NCI-H2081 (cell line): ENCODE measurements around the gene COQ8A.

Experiments used
- DNase-seq, 2 experiments: peaks; one replicate each; lab custom pipeline; 2025; lab: John Stamatoyannopoulos, UW

Gene COQ8A

GRCh38 chr1:226940029-226940805 is at the start of gene COQ8A:
TSS of gene COQ8A (plus strand) at chr1:226940294. CDS start at chr1:226961386, 21,092 bp downstream.
- DNase-seq: peak; percentile 100

DNA sequence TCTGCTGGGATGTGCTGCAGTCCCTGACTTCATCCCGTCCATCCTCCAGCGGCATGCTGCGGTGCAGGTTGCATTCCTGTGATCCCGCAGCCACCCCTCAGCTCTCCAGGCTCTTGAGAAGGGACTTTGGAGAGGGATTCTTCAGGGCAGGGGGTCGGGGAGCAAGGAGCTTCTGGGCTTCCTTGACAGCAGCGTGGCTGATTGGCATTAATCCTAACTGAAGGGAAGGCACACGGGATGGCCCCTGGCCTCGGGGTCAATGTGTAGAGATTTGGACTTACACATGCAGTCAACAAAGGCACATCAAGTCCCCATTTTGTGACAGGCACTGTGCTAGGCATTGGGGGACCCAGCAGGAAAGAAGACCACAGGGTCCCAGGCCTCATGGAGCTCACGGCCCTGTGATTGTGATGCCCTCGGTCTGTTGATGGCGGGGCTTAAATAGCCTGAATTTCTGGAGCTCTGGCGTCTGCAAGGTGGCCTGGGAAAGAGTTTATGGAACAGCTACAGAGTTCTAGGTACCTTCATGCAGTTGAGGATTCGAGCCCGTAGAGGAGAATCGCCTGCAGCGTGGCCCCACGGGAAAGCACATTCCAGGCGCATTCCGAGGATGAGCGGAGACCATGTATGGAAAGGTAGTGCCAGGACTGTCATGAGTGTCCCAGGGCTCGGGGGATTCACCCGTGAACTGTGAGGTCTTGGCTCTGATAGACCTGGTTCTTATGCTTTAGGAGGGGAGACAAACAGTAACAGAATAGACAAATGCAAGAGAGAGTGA is 49.6 kb upstream of the COQ8A start:
- no peak for DNase-seq

DNA sequence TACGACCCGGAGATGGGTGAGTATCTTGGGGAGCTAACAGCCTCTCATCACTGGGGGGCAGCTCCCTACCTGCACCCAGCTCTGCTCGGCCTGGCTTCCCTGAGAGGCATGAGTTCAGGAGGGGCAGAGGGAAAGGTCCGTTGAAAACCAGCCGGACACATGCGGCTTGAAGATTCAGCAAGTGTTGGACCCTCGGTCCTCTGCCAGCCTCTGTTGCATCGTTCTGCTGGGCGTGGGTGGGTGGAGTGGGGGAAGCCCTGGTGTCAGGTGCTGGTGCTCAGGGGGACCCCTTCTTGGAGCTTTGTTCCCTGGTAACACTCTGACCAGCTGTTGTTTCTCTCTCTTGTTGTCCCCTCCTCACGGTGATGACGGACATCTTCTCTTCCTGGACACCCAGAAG is 48.7 kb upstream of the COQ8A start:
- DNase-seq: no peak

DNA sequence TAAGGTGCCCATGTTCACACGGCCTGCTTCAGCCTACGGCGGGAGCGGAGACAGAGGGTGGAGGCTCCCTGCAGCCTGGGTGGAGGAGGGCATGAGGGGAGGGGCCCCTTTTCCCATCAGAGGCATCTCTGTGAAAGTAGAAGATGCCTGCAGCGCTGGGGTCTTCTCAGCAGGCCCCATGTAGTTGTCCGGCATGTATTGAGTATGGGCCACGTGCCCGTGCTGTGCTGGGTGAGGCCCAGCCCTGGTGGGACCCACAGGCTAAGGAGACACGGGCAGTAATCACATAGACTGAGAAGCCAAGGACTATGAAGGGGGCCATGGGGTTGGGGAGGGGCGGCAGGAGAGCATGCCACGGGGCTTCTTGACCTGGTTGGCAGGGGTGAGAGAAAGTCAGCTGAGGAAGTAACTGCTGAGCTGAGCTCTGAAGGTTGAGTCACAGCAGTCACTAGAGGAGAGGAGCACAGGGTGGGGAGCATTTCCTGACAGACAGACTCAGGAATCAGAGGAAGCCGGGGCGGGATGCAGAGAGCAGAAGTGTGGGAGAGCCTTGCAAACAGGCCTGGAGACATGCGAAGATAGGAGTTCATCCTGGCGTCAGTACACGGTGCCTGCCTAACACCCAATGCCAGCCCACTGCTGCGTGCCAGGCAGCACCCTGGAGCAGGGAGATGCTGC is 48.1 kb upstream of the COQ8A start:
- DNase-seq: no peak

- DNase-seq: no peak
Measured at GRCh38 chr1:226892524-226892875, 47.6 kb upstream of the COQ8A start.

DNA sequence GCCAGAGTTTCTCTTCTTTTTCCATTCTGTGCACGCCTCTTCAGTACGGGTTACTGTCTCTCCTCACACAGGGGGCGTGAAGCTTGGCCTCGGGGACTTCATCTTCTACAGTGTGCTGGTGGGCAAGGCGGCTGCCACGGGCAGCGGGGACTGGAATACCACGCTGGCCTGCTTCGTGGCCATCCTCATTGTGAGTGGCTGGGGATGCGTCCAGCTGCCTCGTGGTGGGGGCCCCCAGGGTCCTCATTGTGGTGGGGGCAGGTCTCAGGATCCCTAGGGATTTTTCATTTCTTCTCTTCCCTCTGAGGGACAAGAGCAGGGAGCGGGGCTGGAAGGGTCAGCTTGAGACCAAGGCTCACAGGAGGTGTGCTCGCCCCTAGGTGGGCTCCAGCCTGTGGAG is 46.2 kb upstream of the COQ8A start:
- no peak for DNase-seq

DNA sequence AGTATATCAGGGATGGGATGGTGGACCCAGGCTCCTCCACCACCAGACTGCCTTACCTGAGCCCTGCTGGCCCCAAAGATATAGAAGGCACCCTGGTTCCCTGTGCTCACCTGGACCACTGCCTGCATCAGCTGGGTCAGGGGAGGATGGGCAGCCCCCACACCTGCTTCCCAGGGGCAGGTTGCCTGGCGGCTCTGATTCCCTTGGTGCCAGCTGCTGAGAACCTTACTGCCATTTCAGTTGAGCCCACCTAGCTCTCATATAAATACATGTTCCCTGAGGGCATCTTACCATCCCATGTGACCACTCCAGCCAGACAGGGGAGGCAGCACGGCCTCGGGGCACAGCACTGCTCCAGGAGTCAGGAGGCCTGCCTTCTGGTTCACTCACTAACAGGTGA is 45.3 kb upstream of the COQ8A start:
- DNase-seq: no peak

GRCh38 chr1:226895644-226896043 is 44.5 kb upstream of the COQ8A start:
- DNase-seq: no peak

DNA sequence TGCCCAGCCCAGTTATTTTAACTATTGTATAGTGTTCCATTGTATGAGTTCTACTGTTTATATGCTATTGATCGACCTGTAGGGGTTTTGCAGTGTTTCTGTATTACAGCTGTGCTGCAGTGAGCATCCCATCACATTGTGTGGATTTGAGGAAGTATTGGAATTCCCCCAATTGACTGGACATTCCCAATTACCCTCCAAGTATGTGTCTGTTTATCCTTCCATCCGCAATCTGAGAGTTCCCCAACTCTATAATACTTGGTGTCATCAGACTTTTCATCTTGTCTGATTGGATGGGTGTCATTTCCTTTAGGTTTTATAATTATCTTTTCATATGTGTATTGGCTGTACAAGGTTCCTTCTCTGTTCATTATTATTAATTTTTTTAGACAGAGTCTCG is 41.8 kb upstream of the COQ8A start:
- no peak for DNase-seq

DNA sequence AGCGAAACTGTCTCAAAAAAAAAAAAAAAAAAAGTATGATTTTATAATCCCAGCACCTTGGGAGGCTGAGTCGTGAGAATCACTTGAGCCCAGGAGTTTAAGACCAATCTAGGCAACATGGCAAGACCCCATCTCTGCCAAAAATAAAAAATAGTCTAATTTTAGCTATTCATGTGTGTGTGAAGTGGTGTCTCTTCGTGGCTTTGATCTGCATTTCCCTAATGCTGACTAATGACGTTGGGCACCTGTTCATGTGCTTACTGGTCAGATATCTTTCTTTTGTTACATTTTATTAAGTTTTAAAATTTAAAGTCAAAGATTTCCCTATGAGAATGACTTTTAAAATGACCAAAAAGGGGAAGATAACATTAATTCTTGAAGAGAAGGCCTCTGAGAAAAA is 38.7 kb upstream of the COQ8A start:
- no peak for DNase-seq

- DNase-seq: no peak
Measured at GRCh38 chr1:226902601-226903000, 37.5 kb upstream of the COQ8A start.

DNA sequence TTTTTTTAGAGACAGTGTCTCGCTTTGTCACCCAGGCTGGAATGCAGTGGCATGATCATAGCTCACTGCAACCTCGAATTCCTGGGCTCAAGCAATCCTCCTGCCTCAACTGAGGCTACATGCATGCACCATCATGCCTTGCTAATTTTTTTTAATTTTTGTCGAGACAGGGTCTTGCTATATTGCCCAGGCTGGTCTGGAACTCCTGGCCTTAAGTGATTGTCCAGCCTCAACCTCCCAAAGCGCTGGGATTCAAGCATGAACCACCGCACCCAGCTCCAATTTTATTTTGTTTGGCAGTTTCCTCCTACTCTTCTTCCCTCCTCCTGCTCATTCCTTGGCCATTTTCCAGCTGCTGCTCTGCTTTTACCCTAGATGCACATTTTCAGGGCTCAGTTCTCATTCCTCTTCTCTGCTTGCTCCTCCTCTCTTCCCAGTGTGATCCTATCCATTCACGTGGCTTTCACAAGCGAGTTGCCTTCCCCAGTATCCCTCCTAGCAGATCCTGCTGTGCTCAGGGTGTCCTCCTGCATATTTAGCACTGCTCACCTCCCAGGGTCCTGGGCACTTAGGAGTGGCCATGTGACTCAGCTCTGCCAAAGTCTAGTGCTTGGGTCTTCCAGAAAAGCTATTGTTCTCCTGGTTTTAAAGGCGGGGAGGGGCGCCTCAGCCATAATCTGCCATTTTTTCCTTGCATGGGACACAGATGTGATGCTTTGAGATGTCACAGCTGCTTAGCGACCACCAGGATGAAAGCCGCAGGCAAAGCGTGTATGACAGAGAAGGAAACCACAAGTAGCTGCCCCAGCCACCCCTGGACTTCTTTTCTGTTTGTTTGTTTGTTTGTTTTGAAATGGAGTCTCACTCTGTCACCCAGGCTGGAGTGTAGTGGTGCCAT is 36.0 kb upstream of the COQ8A start:
- no peak for DNase-seq

DNA sequence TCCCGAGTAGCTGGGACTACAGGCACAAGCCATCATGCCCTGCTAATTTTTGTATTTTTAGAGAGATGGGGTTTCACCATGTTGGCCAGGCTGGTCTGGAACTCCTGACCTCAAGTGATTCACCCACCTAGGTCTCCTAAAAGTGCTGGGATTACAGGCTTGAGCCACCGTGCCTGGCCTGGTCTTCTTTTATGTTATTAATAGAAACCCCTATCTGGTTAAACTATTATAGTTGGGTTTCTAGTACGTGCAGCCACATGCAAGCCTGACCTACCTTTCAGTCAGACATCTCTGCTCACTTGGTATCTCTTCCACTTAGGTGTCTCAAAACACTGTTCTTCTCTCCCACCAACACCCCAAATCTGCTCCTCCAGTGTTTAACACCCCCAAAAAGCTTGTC is 35.3 kb upstream of the COQ8A start:
- no peak for DNase-seq

GRCh38 chr1:226908419-226908818 is 31.7 kb upstream of the COQ8A start:
- no peak for DNase-seq

DNA sequence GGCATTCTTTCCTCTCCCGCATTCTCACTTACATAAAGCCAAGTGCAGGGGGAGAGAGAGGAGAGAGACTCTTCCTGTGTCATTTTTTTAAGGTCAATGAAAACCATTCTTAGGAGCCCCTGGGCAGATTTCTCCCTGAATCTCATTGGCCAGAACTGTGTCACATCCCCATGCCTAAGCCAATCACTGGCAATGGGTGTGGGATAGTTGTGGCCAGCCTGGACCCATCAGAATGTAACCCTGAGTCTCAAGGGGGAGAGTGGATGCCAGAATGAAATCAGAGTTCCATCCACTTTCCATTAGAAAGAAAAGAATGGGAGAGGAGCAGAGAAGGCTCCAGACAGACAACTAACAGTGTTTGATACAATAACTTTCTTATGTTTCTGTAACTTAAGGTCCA is 31.2 kb upstream of the COQ8A start:
- DNase-seq: no peak

- no peak for DNase-seq
Measured at GRCh38 chr1:226912587-226913176, 27.4 kb upstream of the COQ8A start.

DNA sequence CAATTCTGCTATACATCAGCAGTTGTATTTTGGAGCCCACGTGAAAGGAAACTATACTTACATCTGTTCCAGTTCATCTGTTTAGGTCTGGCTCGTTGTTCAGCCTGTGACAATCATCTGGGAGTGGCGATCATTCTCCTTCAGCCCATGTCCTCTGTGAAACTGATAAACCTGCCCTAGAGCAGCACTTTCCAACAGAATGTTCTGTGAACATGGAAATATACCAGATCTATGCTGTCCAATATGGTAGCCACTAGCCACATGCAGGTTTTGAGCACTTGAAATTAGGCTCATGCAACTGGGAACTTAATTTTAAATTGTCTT is 24.5 kb upstream of the COQ8A start:
- DNase-seq: no peak

DNA sequence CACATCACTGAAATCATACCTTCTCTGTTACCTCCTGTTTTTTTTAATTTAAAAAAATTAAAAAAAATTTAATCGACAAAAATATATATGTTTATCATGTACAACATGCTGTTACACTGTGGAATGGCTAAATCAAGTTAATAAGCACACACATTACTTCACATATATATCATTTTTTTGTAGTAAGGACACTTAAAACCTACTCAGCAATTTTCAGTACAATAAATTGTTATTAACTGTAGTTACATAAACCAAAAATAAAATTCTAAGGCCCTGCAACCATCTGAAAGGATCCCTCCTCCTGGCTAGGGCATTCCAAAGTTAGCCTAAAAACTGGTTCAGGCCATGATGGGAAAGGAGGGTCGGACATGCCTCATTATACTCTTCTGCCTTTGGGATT is 23.6 kb upstream of the COQ8A start:
- DNase-seq: no peak

- no peak for DNase-seq
Measured at GRCh38 chr1:226919587-226919986, 20.5 kb upstream of the COQ8A start.

GRCh38 chr1:226919995-226920394 is 20.1 kb upstream of the COQ8A start:
- DNase-seq: no peak

GRCh38 chr1:226920446-226920894 is 19.6 kb upstream of the COQ8A start:
- DNase-seq: no peak

GRCh38 chr1:226921504-226921903 is 18.6 kb upstream of the COQ8A start:
- DNase-seq: no peak
